Neural cell (in vitro differentiated cells): Measurements from ENCODE around the gene SBNO2.

Source experiments
- CTCF ChIP-seq: fragments of 450-650 bp; IDR thresholded peaks from 2 replicates; pipeline ENCODE4 v1.5.1; 2014; ENCODE audit warnings: antibody characterized with exemption, mild to moderate bottlenecking, moderate library complexity; ENCODE audit not compliant: poor library complexity, severe bottlenecking
- EZH2 ChIP-seq: fragments of 200-600, 300-800 bp; shearing (Covaris generic), sonication (generic); IDR thresholded peaks from 2 replicates; pipeline ENCODE4 v1.6.1; 2014; ENCODE audit warnings: antibody characterized with exemption, low read length, borderline replicate concordance, mild to moderate bottlenecking; ENCODE audit not compliant: insufficient read depth, poor library complexity, severe bottlenecking
- MXI1 ChIP-seq: fragments of 450-650 bp; conservative IDR thresholded peaks from 2 replicates; pipeline ENCODE4 v1.6.1; 2014; ENCODE audit warnings: antibody characterized with exemption, mild to moderate bottlenecking; ENCODE audit not compliant: poor library complexity, severe bottlenecking
- POLR2AphosphoS5 ChIP-seq: IDR thresholded peaks from 2 replicates; pipeline ENCODE4 v1.6.1; 2012
- RAD21 ChIP-seq: fragments of 450-650 bp; conservative IDR thresholded peaks from 2 replicates; pipeline ENCODE4 v1.6.1; 2014; ENCODE audit warnings: antibody characterized with exemption, mild to moderate bottlenecking, moderate library complexity
- REST ChIP-seq: IDR thresholded peaks from 2 replicates; pipeline ENCODE4 v1.6.1; 2012; ENCODE audit warnings: borderline replicate concordance
- SMC3 ChIP-seq: fragments of 450-650 bp; conservative IDR thresholded peaks from 2 replicates; pipeline ENCODE4 v1.6.1; 2014; ENCODE audit warnings: antibody characterized with exemption, mild to moderate bottlenecking, moderate library complexity; ENCODE audit not compliant: poor library complexity
- TAF1 ChIP-seq: IDR thresholded peaks from 2 replicates; pipeline ENCODE4 v1.6.1; 2012; ENCODE audit warnings: low read depth

- TF ChIP-seq CTCF (no peak), EZH2 (no peak), SMC3 (no peak), REST (no peak), POLR2AphosphoS5 (peak; percentile 58), RAD21 (no peak), TAF1 (peak; percentile 57), MXI1 (peak; percentile 57)
Measured at GRCh38 chr19:1173845-1174809, at the start of gene SBNO2.
